Activated T-cell treated with anti-CD3 and anti-CD28 coated beads for 24 hours (primary cell): ENCODE results near the gene HUWE1.
A peak's percentile ranks its signal among the peaks of the same experiment; 100 is the strongest.
"Not testable (repeated sequence)": the region's sequence is repeated elsewhere in the genome, so short reads cannot be mapped to it uniquely, and the experiment has no call there.

Source experiments
- DNase-seq: peaks from one replicate; pipeline ENCODE4 v3.0.0-alpha.2; 2020; ENCODE audit warnings: low read depth

The HUWE1 gene, protein sequence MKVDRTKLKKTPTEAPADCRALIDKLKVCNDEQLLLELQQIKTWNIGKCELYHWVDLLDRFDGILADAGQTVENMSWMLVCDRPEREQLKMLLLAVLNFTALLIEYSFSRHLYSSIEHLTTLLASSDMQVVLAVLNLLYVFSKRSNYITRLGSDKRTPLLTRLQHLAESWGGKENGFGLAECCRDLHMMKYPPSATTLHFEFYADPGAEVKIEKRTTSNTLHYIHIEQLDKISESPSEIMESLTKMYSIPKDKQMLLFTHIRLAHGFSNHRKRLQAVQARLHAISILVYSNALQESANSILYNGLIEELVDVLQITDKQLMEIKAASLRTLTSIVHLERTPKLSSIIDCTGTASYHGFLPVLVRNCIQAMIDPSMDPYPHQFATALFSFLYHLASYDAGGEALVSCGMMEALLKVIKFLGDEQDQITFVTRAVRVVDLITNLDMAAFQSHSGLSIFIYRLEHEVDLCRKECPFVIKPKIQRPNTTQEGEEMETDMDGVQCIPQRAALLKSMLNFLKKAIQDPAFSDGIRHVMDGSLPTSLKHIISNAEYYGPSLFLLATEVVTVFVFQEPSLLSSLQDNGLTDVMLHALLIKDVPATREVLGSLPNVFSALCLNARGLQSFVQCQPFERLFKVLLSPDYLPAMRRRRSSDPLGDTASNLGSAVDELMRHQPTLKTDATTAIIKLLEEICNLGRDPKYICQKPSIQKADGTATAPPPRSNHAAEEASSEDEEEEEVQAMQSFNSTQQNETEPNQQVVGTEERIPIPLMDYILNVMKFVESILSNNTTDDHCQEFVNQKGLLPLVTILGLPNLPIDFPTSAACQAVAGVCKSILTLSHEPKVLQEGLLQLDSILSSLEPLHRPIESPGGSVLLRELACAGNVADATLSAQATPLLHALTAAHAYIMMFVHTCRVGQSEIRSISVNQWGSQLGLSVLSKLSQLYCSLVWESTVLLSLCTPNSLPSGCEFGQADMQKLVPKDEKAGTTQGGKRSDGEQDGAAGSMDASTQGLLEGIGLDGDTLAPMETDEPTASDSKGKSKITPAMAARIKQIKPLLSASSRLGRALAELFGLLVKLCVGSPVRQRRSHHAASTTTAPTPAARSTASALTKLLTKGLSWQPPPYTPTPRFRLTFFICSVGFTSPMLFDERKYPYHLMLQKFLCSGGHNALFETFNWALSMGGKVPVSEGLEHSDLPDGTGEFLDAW (N-terminal part only)

DNA sequence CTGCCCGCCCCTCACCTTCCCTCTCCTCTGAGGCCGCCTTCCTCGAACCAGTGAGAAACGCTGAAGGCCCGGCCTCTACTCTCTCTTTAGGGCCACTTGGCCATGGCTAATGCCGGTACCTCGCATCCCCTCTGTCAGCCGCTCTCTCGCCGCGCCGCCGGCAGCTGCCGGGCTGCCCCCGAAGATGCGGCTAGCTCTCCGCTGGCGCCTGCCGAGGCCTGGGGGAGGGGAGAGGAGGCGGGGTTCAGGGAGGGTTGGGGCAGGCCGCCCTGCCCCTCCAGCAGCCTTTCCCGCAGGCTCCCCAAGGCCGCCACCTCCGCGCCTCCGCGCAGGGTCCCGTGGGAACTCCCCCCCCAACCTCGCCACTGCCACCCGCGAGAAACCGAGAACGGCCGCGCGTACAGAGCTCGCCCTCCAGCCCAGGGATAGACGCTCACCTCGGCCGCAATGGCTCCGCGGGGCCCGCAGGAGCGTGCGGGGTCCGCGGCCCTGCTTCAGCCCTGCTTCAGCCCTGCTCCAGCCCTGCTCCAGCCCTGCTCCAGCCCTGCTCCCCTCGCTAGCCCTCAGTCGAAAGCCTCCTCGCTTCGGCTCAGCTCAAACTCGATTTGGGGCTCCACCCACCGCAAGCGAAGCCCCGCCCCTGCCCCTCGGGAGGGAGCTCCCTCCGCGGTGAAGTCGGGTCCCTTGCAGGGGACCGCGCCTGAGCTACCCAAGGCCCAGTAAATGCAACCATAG, at the start of gene HUWE1:
Gene HUWE1, minus strand, starts transcription at position 569 of the 735 bp plus-strand sequence. CDS start 32,612 bp downstream, outside the sequence.
- DNase-seq: peak; percentile 79

DNA sequence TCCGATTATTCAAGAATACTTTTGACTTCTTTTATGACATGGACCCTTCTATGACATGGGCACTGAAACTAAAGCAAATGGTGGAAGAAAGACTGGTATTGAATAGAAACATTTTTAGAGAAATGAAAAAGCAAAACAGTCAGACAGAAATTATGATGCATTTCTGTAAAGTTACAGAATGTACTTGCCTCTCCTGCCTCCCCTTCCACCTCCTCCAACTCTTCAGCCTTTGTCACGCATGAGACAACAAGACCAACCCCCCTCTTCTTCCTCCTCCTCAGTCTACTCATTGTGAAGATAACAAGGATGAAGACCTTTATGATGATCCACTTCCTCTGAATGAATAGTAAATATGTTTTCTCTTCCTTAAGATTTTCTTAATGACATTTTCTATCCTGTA, 46.3 kb upstream of the HUWE1 start:
- DNase-seq: no peak

- no peak for DNase-seq
Observed at GRCh38 chrX:53729751-53730150, 43.2 kb upstream of the HUWE1 start.

GRCh38 chrX:53728506-53728905, 42.0 kb upstream of the HUWE1 start:
- DNase-seq: no peak

- DNase-seq: no peak
Observed at GRCh38 chrX:53724872-53725271, 38.4 kb upstream of the HUWE1 start.

DNA sequence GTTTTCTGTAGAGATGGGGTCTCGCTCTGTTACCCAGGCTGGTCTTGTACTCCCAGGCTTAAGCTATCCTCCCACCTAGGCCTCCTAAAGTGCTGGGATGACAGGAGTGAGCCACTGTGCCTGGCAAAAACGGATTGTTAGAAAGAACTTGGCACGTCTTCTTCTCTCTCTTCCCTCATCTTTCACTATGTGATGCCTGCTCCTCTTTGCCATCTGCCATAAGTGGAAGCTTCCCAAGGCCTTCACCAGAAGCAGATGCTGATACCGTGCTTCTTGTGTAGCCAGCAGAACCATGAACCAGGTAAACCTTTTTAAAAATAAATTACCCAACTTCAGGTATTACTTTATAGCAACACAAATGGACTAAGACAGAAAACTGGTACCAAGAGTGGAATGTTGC, 36.9 kb upstream of the HUWE1 start:
- DNase-seq: no peak

DNA sequence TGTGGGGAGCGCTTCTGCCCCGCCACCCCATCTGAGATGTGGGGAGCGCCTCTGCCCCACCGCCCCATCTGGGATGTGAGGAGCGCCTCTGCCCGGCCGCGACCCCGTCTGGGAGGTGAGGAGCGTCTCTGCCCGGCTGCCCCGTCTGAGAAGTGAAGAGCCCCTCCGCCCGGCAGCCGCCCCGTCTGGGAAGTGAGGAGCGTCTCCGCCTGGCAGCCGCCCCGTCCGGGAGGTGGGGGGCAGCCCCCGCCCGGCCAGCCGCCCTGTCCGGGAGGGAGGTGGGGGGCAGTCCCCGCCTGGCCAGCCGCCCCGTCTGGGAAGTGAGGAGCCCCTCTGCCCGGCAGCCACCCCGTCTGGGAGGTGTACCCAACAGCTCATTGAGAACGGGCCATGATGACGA, 35.1 kb upstream of the HUWE1 start:
- DNase-seq: not testable (repeated sequence)

GRCh38 chrX:53719666-53720065, 33.1 kb upstream of the HUWE1 start:
- not testable (repeated sequence) for DNase-seq

GRCh38 chrX:53718073-53718472, 31.6 kb upstream of the HUWE1 start:
- DNase-seq: no peak

GRCh38 chrX:53717205-53717604, 30.7 kb upstream of the HUWE1 start:
- DNase-seq: no peak

- peak; percentile 37 for DNase-seq
Observed at GRCh38 chrX:53716328-53717088, 30.0 kb upstream of the HUWE1 start.

- DNase-seq: no peak
Observed at GRCh38 chrX:53715346-53715924, 28.9 kb upstream of the HUWE1 start.

DNA sequence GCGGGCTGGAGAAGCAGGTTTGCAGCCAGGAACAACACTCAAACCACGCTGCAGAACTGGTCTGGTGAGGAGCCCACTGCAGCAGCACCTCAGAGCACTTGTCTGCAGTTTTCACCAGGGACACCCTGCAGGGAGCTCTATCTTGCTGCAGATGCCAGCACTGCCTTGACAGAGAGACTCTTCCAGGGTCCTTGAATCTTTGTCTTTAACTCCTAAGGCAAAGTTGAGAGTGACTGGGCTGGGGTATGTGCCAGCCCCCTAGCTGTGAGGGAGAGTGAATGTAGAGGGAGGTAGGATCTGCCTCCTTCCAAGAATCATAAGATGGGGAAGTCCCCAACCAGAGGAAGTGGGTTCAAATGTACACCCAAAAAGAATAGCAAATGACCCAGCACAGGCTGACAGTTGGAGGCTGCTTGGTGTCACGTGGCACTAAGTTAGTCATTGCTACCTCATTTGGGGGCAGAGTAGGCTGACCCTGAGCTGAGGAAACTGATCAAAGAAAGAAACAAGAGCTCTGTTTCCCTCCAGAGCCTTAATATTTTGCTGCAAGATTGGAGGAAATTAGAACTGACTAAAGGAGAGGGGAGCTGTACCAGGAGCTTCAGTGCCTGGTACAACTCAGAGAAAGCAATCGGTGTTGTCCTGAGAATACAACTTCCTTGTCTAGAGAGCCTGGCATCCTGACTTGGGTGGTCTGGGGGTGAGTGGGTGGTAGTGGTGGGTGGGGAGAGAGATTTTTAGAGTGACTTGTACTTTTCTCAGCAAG, 28.2 kb upstream of the HUWE1 start:
- DNase-seq: peak; percentile 53

DNA sequence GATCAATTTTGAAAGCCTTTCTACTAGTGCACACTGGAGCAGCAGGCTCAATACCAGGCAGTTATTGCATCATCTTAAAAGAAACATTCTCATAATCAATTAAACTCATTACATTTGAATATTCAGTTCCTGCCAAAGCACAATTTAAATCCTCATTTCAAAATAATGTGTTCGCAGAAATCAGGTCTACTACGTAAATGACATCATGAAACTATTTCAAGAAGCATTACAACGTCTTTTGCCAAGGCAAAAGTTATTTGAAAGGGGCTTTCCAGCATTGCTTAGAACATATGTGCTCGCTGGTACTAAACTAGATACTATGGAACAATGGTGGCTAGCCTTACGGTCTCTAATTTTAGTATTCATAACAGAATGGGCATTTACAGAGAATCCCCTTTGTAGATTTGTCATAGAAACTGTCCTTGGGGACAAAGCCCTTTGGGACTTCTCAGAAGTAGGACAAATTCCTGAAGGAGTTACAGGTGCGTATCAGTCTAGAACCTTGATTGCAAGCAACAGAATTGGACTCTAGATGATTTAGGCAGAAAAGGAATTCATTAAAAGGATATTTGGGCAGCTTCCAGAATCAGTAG, 27.6 kb upstream of the HUWE1 start:
- no peak for DNase-seq

- no peak for DNase-seq
Observed at GRCh38 chrX:53711436-53711835, 24.9 kb upstream of the HUWE1 start.

GRCh38 chrX:53704854-53705253, 18.3 kb upstream of the HUWE1 start:
- no peak for DNase-seq

GRCh38 chrX:53704294-53704693, 17.8 kb upstream of the HUWE1 start:
- no peak for DNase-seq

GRCh38 chrX:53695946-53696549, 9.5 kb upstream of the HUWE1 start:
- DNase-seq: no peak

DNA sequence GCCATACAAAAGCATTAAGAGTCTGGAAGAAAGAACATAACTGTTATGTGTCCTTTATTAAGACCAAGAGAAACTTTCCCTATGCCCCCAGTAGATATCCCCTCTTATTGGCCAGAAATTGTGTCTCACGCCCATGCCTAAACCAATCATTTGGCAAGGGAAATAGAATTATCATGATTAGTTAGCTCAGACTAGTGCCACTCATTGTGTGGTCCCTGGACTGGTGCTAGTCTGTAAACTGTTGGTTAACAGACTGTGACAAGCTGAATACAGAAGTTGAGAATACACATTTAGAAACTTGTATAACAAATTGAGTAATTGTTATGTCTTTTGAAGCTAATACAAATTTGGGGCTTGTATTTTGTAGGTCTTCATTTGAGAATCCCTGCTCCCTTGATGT, 8.1 kb upstream of the HUWE1 start:
- DNase-seq: no peak
